ENCODE results near the gene RBAK.
"Not testable (repeated sequence)": the region's sequence is repeated elsewhere in the genome, so short reads cannot be mapped to it uniquely, and the experiment has no call there.

Gene RBAK

DNA sequence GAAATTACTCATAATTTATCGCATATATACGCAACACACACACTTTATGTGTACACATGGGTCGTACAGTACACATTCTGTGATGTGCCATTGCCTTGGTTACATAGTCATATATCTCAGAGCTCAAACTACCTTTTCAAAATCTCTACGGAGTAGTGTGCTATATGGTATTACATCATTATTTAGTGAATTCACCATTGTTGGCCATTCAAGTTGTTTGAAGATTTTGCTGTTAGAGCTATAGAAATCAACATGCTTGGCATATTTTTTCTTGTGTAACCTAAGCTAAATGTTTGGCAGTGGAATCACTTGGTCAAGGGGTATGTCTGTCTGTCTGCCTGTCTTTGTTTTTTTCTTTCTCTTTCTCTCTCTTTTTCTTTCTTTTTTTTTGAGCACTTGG lies 44.7 kb upstream of the RBAK start:
- Histone ChIP-seq H3K4me3 (replicated peaks; ENCODE audit: low read depth, low read length) (no peak overlapping the region), H3K27me3 (replicated peaks; ENCODE audit: control insufficient read depth, insufficient read depth, low read length) (no peaks in the 10 kb centered on the region), H3K36me3 (ENCODE audit: control insufficient read depth, insufficient read depth, low read length) (peaks cover 5% of the 10 kb centered on the region)
- no peak for DNase-seq (ENCODE audit: extremely low read depth, insufficient read length)
- TF ChIP-seq, protein P1, sequence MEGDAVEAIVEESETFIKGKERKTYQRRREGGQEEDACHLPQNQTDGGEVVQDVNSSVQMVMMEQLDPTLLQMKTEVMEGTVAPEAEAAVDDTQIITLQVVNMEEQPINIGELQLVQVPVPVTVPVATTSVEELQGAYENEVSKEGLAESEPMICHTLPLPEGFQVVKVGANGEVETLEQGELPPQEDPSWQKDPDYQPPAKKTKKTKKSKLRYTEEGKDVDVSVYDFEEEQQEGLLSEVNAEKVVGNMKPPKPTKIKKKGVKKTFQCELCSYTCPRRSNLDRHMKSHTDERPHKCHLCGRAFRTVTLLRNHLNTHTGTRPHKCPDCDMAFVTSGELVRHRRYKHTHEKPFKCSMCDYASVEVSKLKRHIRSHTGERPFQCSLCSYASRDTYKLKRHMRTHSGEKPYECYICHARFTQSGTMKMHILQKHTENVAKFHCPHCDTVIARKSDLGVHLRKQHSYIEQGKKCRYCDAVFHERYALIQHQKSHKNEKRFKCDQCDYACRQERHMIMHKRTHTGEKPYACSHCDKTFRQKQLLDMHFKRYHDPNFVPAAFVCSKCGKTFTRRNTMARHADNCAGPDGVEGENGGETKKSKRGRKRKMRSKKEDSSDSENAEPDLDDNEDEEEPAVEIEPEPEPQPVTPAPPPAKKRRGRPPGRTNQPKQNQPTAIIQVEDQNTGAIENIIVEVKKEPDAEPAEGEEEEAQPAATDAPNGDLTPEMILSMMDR (IDR thresholded peaks at IDR 0.05; ENCODE audit: insufficient read depth, low read length, poor library complexity, severe bottlenecking): no peak

DNA sequence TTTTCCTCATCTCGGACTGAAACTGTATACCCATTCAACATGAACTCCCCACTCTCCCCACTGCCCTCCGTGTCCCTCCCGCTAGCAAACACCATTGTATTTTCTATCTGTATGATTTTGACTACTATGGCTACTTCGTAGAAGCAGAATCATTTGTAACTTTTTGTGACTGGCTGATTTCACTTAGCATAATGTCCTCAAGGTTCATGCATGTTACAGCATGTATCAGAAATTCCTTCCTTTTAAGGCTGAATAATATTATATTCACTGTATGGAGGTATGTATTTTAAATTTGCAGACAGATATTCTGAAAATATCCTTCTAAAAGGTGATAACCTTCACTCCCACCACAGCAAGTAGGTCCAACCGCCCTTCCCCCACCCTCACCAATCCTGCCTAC lies 43.7 kb upstream of the RBAK start:
- H3K36me3 ChIP-seq (ENCODE audit: control insufficient read depth, insufficient read depth, low read length): no peaks in the 10 kb centered on the region; the same call in 1 of the 2 replicates
- no peak overlapping the region for H3K4me3 ChIP-seq (replicated peaks; ENCODE audit: low read depth, low read length)
- H3K27me3 ChIP-seq (replicated peaks; ENCODE audit: control insufficient read depth, insufficient read depth, low read length): no peaks in the 10 kb centered on the region
- no peak for DNase-seq (ENCODE audit: extremely low read depth, insufficient read length)
- TF ChIP-seq, protein P1 (IDR thresholded peaks at IDR 0.05; ENCODE audit: insufficient read depth, low read length, poor library complexity, severe bottlenecking): no peak

DNA sequence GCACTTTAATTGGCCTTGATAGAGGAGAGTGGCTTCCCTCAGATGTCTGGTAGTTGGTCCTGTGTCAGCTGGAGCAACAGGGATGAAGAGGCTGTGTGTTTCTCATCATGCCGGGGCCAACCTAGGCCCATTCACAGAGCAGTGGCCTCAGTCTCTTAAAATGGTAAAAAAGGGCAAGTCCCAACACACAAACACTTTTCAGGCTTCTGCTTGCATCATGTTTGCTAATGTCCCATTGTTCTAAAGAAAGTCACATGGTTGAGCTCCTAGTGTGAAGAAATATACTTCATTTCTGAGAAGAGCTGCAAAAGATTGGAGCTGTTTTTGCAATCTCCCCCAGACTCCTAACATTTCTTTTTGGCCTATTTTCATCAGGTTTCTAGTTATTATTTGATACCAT lies 40.6 kb upstream of the RBAK start:
- no peak overlapping the region for H3K4me3 ChIP-seq (replicated peaks; ENCODE audit: low read depth, low read length)
- no peak for DNase-seq (ENCODE audit: extremely low read depth, insufficient read length)
- H3K27me3 ChIP-seq (replicated peaks; ENCODE audit: control insufficient read depth, insufficient read depth, low read length): no peaks in the 10 kb centered on the region
- no peaks in the 10 kb centered on the region for H3K36me3 ChIP-seq (ENCODE audit: control insufficient read depth, insufficient read depth, low read length)
- TF ChIP-seq, protein P1 (IDR thresholded peaks at IDR 0.05; ENCODE audit: insufficient read depth, low read length, poor library complexity, severe bottlenecking): no peak

DNA sequence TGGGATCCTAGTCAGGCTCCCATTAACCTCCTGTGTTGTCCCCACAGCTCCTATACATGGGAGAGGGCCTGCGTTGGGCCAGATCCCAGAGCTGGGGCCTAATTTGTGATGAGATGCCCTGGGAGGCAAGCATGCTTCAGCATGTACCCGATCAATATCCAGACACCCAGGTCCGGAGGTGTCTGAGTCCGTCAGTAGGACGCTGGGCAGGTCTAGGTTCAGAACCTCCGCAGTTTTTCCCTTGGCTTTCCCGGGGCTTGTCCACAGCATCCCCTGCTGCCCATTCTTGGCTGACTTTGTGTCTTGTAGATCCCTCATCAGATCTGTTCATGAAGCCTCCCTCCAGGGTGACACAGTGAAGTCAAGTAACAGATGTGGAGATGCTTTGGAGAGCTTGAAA lies 32.7 kb upstream of the RBAK start:
- Histone ChIP-seq H3K36me3 (ENCODE audit: control insufficient read depth, insufficient read depth, low read length) (no peaks in the 10 kb centered on the region; the same call in 1 of the 2 replicates), H3K4me3 (replicated peaks; ENCODE audit: low read depth, low read length) (no peak overlapping the region), H3K27me3 (replicated peaks; ENCODE audit: control insufficient read depth, insufficient read depth, low read length) (no peaks in the 10 kb centered on the region)
- DNase-seq (ENCODE audit: extremely low read depth, insufficient read length): no peak
- TF ChIP-seq, protein P1 (IDR thresholded peaks at IDR 0.05; ENCODE audit: insufficient read depth, low read length, poor library complexity, severe bottlenecking): no peak

DNA sequence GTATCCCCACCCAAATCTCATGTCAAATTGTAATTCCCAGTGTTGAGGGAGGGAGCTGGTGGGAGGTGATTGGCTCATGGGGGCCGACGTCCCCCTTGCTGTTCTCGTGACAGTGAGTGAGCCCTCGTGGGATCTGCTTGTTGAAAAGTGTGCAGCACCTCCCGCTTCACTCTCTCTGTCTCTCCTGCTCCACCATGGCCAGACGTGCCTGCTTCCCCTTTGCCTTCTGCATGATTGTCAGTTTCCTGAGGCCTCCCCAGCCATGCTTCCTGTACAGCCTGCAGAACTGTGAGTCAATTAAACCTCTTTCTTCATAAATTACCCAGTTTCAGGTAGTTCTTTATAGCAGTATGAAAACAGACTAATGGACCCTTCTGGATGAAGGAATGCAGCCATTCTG lies 29.7 kb upstream of the RBAK start:
- DNase-seq (ENCODE audit: extremely low read depth, insufficient read length); H3K4me3 ChIP-seq (replicated peaks; ENCODE audit: low read depth, low read length); H3K36me3 ChIP-seq (ENCODE audit: control insufficient read depth, insufficient read depth, low read length); H3K27me3 ChIP-seq (replicated peaks; ENCODE audit: control insufficient read depth, insufficient read depth, low read length): not testable (repeated sequence)

DNA sequence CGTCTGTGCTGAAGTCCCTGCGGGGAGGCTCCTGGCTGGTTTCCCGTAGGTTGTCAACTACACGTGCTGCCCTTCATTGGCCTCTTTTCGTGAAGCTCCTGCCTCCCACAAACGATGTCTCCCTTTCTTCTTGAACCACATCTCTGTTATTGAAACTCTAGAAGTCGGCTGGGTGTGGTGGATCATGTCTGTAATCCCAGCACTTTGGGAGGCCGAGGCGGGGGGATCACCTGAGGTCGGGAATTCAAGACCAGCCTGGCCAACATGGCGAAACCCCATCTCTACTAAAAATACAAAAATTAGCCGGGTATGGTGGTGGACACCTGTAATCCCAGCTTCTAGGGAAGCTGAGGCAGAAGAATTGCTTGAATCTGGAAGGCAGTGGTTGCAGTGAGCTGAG lies 28.0 kb upstream of the RBAK start:
- not testable (repeated sequence) for H3K36me3 ChIP-seq (ENCODE audit: control insufficient read depth, insufficient read depth, low read length); H3K4me3 ChIP-seq (replicated peaks; ENCODE audit: low read depth, low read length); DNase-seq (ENCODE audit: extremely low read depth, insufficient read length); H3K27me3 ChIP-seq (replicated peaks; ENCODE audit: control insufficient read depth, insufficient read depth, low read length)

DNA sequence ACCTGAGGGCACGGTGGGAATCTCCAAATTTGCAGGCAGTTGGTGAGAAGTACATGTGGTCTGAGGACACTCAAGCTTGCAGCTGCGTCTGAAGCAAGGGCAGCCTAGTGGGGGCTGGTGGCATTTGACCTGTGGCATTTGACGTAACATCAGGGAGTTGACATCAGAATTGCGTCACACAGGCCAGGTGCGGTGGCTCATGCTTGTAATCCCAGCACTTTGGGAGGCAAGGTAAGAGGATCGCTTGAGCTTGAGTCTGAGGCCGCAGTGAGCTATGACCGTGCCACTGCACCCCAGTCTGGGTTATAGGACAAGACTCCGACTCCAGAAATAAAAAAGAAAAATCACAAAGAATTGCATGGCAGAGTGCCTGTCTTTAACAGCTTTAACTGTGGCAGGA lies 25.6 kb upstream of the RBAK start:
- no peaks in the 10 kb centered on the region; the same call in 1 of the 2 replicates for H3K36me3 ChIP-seq (ENCODE audit: control insufficient read depth, insufficient read depth, low read length)
- no peak overlapping the region for H3K4me3 ChIP-seq (replicated peaks; ENCODE audit: low read depth, low read length)
- TF ChIP-seq, protein P1 (IDR thresholded peaks at IDR 0.05; ENCODE audit: insufficient read depth, low read length, poor library complexity, severe bottlenecking): no peak
- DNase-seq (ENCODE audit: extremely low read depth, insufficient read length): no peak
- no peaks in the 10 kb centered on the region for H3K27me3 ChIP-seq (replicated peaks; ENCODE audit: control insufficient read depth, insufficient read depth, low read length)

DNA sequence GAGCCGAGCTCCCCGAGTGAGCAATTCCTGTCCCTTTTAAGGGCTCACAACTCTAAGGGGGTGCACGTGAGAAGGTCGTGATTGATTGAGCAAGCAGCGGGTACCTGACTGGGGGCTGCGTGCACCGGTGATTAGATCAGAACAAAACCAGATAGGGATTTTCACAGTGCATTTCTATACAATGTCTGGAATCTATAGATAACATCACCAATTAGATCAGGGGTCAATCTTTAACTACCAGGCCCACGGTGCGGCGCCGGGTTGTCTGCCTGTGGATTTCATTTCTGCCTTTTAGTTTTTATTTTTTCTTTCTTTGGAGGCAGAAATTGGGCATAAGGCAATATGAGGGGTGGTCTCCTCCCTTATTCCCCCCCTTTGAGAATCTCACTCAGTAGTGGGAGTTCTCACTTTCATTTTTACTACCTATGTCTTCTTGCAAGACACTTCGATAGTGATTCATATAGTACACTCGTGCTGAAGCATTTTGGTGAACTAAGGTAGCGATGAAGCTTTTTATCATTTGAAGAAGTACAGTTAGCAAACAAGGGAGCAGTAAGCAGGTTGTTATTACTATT lies 24.6 kb upstream of the RBAK start:
- H3K27me3 ChIP-seq (replicated peaks; ENCODE audit: control insufficient read depth, insufficient read depth, low read length); DNase-seq (ENCODE audit: extremely low read depth, insufficient read length); H3K4me3 ChIP-seq (replicated peaks; ENCODE audit: low read depth, low read length); H3K36me3 ChIP-seq (ENCODE audit: control insufficient read depth, insufficient read depth, low read length): not testable (repeated sequence)

DNA sequence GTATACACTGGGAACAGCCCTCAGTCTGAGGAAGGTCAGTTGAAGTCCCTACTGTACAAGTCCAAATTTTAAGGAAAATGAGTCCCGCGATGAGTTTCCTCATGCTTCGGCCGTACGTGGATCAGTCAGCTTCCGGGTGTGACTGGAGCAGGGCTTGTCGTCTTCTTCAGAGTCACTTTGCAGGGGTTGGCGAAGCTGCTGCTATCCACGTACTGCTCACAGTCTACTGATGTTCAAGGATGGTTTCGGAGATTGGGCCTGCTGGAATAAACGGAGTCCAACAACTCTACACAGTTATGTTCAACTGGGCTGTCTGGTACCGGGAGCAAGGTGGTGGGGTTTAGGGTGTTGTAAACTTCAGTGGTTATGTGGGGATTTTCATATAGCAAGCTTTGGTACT lies 22.0 kb upstream of the RBAK start:
- not testable (repeated sequence) for DNase-seq (ENCODE audit: extremely low read depth, insufficient read length); H3K27me3 ChIP-seq (replicated peaks; ENCODE audit: control insufficient read depth, insufficient read depth, low read length); H3K4me3 ChIP-seq (replicated peaks; ENCODE audit: low read depth, low read length); H3K36me3 ChIP-seq (ENCODE audit: control insufficient read depth, insufficient read depth, low read length)
